ENCODE data around the gene MAML1.
A peak's percentile ranks its signal among the peaks of the same experiment; 100 is the strongest.
"Not testable (repeated sequence)": the region's sequence is repeated elsewhere in the genome, so short reads cannot be mapped to it uniquely, and the experiment has no call there.

The MAML1 gene

GRCh38 chr5:179732918-179733771 is 523 bp downstream of the MAML1 start:
- DNase-seq: peak in 1 of 2 experiments; percentile 60

- DNase-seq: no peak
Observed at GRCh38 chr5:179733772-179734126, 1.1 kb downstream of the MAML1 start.

GRCh38 chr5:179734536-179735164 is 2.0 kb downstream of the MAML1 start:
- no peak for DNase-seq

- no peak for DNase-seq
Observed at GRCh38 chr5:179738742-179739141, 6.1 kb downstream of the MAML1 start.

GRCh38 chr5:179744106-179744505 is 11.5 kb downstream of the MAML1 start:
- not testable (repeated sequence) for DNase-seq

- DNase-seq: no peak
Observed at GRCh38 chr5:179746872-179747271, 14.2 kb downstream of the MAML1 start.

- no peak for DNase-seq
Observed at GRCh38 chr5:179747811-179748210, 15.2 kb downstream of the MAML1 start.

- DNase-seq: no peak
Observed at GRCh38 chr5:179749857-179750508, 17.4 kb downstream of the MAML1 start.

GRCh38 chr5:179753971-179754370 is 21.3 kb downstream of the MAML1 start:
- DNase-seq: no peak

GRCh38 chr5:179755022-179755421 is 22.4 kb downstream of the MAML1 start:
- no peak for DNase-seq

- DNase-seq: no peak
Observed at GRCh38 chr5:179758955-179759354, 26.3 kb downstream of the MAML1 start.

GRCh38 chr5:179759581-179760551 is 27.2 kb downstream of the MAML1 start:
- DNase-seq: no peak

GRCh38 chr5:179762079-179762780 is 29.6 kb downstream of the MAML1 start:
- no peak for DNase-seq

- no peak for DNase-seq
Observed at GRCh38 chr5:179762781-179763176, 30.2 kb downstream of the MAML1 start.

- DNase-seq: peak; percentile 22 to 67
Observed at GRCh38 chr5:179763215-179763945, 30.8 kb downstream of the MAML1 start.

- DNase-seq: no peak
Observed at GRCh38 chr5:179764056-179764455, 31.4 kb downstream of the MAML1 start.

GRCh38 chr5:179765400-179765799 is 32.8 kb downstream of the MAML1 start:
- no peak for DNase-seq

- DNase-seq: no peak
Observed at GRCh38 chr5:179766021-179766725, 33.6 kb downstream of the MAML1 start.

- no peak for DNase-seq
Observed at GRCh38 chr5:179766726-179767455, 34.3 kb downstream of the MAML1 start.
